K562 (cell line): ENCODE measurements around the gene WDR3.
"Not testable (repeated sequence)": the region's sequence is repeated elsewhere in the genome, so short reads cannot be mapped to it uniquely, and the experiment has no call there.

ENCODE experiments used
- BRD4 ChIP-seq: fragments of 200-600 bp; sonication (generic); IDR thresholded peaks from 2 replicates; pipeline ENCODE4 v1.6.1; 2017; ENCODE audit warnings: inconsistent platforms
- CTCF ChIP-seq, 3 experiments: IDR thresholded peaks in 2 of 3; conservative IDR thresholded peaks in 1 of 3; 2 replicates each; pipeline ENCODE4 v1.5.1; 2011 to 2012; ENCODE audit warnings: low read length in 3 of 3, mild to moderate bottlenecking in 3 of 3, control low read depth in 2 of 3, improper control_type of control experiment in 1 of 3, inconsistent platforms in 1 of 3, low read depth in 1 of 3, mixed read lengths in 1 of 3, moderate library complexity in 1 of 3; ENCODE audit not compliant: insufficient read depth in 2 of 3
- ELF1 ChIP-seq: fragments of 200-800 bp; sonication (Bioruptor generic); IDR thresholded peaks from 2 replicates; pipeline ENCODE4 v1.6.1; 2016; ENCODE audit warnings: missing genetic modification characterization, missing compliant biosample characterization
- EZH2 ChIP-seq: IDR thresholded peaks from 2 replicates; pipeline ENCODE4 v1.6.1; 2012; ENCODE audit warnings: low read depth, mild to moderate bottlenecking, inconsistent platforms, low read length, borderline replicate concordance
- GMEB1 ChIP-seq: fragments of 250-450 bp; sonication (Bioruptor Pico); IDR thresholded peaks from 2 replicates; pipeline ENCODE4 v1.4.0; 2020; ENCODE audit warnings: mild to moderate bottlenecking
- HDAC2 ChIP-seq: fragments of 450-650 bp; IDR thresholded peaks from 2 replicates; pipeline ENCODE4 v1.6.1; 2016; ENCODE audit warnings: mild to moderate bottlenecking
- PHTF2 ChIP-seq: fragments of 250-450 bp; sonication (Bioruptor Pico); IDR thresholded peaks from 2 replicates; pipeline ENCODE4 v1.5.0; 2021; ENCODE audit warnings: mild to moderate bottlenecking
- SETDB1 ChIP-seq: IDR thresholded peaks from one replicate; pipeline ENCODE4 v1.6.1; 2012; ENCODE audit warnings: low read length, control low read depth, inconsistent platforms
- SMARCA5 ChIP-seq: fragments of 450-650 bp; IDR thresholded peaks from 2 replicates; pipeline ENCODE4 v1.6.1; 2016
- USF1 ChIP-seq: sonication (generic); formaldehyde crosslinking; IDR thresholded peaks from 2 replicates; pipeline ENCODE4 v1.9.0; 2022; ENCODE audit warnings: mild to moderate bottlenecking, missing genetic modification reagents
- TF ChIP-seq, protein P1 (sequence below): sonication (generic); formaldehyde crosslinking; IDR thresholded peaks from 2 replicates; pipeline ENCODE4 v1.8.1; 2023; ENCODE audit warnings: mild to moderate bottlenecking, missing genetic modification reagents

DNA sequence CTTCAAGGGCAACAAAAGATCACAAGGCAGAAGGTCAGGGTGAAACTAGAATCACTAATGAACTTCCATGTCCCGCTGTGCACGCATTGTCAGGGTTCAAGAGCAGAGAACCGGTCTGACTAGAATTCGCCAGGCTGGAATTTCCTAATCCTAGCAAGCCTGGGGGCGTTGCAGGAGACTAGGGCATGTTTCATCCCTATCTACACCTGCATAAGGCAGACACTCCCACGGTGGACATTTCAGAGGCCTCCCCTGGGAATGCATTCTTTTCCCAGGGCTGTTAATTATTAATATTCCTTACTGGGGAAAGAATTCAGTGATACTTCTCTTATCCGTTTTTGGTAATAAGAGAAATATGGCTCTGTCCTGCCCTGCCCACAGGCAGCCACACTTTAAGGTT, 6.8 kb upstream of the WDR3 start:
- TF ChIP-seq EZH2; USF1; SETDB1; HDAC2; CTCF (IDR thresholded peaks at IDR 0.05 in 2 of 3, conservative IDR thresholded peaks at IDR 0.05 in 1 of 3; ENCODE audit: insufficient read depth in 2 of 3, low read depth in 1 of 3, low read length in 3 of 3); ELF1 (tag); SMARCA5; PHTF2 (CRISPR knock-in tag); BRD4; GMEB1 (CRISPR knock-in tag): not testable (repeated sequence)
- TF ChIP-seq, protein P1, sequence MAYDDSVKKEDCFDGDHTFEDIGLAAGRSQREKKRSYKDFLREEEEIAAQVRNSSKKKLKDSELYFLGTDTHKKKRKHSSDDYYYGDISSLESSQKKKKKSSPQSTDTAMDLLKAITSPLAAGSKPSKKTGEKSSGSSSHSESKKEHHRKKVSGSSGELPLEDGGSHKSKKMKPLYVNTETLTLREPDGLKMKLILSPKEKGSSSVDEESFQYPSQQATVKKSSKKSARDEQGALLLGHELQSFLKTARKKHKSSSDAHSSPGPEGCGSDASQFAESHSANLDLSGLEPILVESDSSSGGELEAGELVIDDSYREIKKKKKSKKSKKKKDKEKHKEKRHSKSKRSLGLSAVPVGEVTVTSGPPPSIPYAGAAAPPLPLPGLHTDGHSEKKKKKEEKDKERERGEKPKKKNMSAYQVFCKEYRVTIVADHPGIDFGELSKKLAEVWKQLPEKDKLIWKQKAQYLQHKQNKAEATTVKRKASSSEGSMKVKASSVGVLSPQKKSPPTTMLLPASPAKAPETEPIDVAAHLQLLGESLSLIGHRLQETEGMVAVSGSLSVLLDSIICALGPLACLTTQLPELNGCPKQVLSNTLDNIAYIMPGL (CRISPR knock-in tag): not testable (repeated sequence)
